Activated B cell treated with CpG ODN at 0.5 μM for 24 hours (primary cell): ENCODE results near the gene KRT5. TPM values are rescaled to one million over a fixed set of nuclear protein-coding genes. Genes with fewer than 3 reads are reported as not detected.

Experiments
- ATAC-seq: fragments of 200-7000 bp; cut with Tn5 transposase; one replicate; pipeline ENCODE4 v1.10.0; 2021; ENCODE audit warnings: low read depth, mild to moderate bottlenecking, moderate library complexity
- CTCF ChIA-PET: fragments of 350-600 bp; sonication (Branson Sonifier 250); formaldehyde crosslinking; loops from one replicate; lab custom pipeline; 2021; ENCODE audit warnings: antibody characterized with exemption; lab: Charles Lee
- POLR2A ChIA-PET: fragments of 350-600 bp; sonication (Branson Sonifier 250); formaldehyde crosslinking; loops from one replicate; lab custom pipeline; 2021; ENCODE audit warnings: antibody characterized with exemption; lab: Charles Lee
- DNase-seq: peaks from one replicate; pipeline ENCODE4 v3.0.0; 2022
- H3K27ac Mint-ChIP-seq: one replicate; pipeline ENCODE4 v1.8.0; 2020; ENCODE audit warnings: mixed read lengths
- H3K27me3 Mint-ChIP-seq: one replicate; pipeline ENCODE4 v1.8.0; 2021; ENCODE audit warnings: mixed read lengths
- H3K36me3 Mint-ChIP-seq: one replicate; pipeline ENCODE4 v1.8.0; 2021; ENCODE audit warnings: low read depth, mixed read lengths
- H3K4me1 Mint-ChIP-seq: one replicate; pipeline ENCODE4 v1.8.0; 2021; ENCODE audit warnings: mixed read lengths
- H3K4me3 Mint-ChIP-seq: one replicate; pipeline ENCODE4 v1.8.0; 2020; ENCODE audit warnings: mild to moderate bottlenecking, mixed read lengths
- H3K9me3 Mint-ChIP-seq: one replicate; pipeline ENCODE4 v1.8.0; 2020; ENCODE audit warnings: mixed read lengths
- CTCF ChIP-seq: fragments of 200-600 bp; IDR thresholded peaks from one replicate; pipeline ENCODE4 v1.8.0; 2022; ENCODE audit warnings: antibody characterized with exemption, mild to moderate bottlenecking
- intact Hi-C: fragments of 100-400 bp; cut with micrococcal nuclease; formaldehyde crosslinking; loops from one replicate; pipeline ENCODE4 v1.15.1; 2024
- total RNA-seq: library from RNA; stranded (reverse); gene quantifications from 2 replicates; pipeline ENCODE4 v1.2.3, GENCODE V29; 2022

The KRT5 gene
- total RNA-seq, 1 donor from 2014 or later, result not detected

DNA sequence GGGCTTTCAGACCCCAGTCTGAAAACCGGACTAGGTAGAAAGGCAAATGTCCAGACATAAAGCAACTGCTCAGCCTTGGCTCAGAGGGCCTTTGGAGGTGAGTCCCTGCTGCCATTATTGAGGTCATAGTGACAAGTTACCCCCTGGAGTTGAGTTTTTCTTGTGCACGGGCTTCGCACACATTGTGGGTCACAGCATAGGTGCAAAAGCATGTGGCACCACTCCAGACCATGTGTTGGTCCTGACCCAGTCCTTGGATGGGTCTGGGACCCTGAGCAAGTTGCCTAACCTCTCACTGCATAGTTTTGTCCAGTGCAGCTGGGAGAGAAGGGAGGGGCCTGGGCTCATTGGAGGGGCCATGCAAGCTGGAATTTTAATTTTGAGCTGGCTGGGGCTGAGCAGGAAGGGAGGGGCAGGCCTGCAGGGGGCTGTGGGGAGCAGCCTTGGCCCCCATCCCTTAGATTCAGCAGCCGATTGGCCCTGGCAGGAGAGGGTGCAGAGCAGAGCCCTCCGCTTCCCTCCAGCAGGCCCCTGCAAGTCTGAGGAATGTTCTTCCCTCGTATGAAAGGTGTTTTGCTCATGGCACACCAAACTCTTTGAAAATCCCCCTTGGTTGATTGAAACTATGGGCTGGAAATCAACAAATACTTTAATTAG lies 4.2 kb upstream of the KRT5 start:
- peaks cover 2% of the 10 kb centered on the region for H3K27me3 Mint-ChIP-seq
- no peak for ATAC-seq
- H3K4me3 Mint-ChIP-seq, result no peak overlapping the region
- H3K27ac Mint-ChIP-seq, result no peak overlapping the region
- intact Hi-C loops, result no loop called here
- ChIA-PET CTCF (no interaction called here), POLR2A (no interaction called here)
- H3K36me3 Mint-ChIP-seq, result no peaks in the 10 kb centered on the region
- no peak for TF ChIP-seq CTCF
- no peak for DNase-seq
- H3K4me1 Mint-ChIP-seq, result no peaks in the 10 kb centered on the region
- H3K9me3 Mint-ChIP-seq, result no peaks in the 10 kb centered on the region

DNA sequence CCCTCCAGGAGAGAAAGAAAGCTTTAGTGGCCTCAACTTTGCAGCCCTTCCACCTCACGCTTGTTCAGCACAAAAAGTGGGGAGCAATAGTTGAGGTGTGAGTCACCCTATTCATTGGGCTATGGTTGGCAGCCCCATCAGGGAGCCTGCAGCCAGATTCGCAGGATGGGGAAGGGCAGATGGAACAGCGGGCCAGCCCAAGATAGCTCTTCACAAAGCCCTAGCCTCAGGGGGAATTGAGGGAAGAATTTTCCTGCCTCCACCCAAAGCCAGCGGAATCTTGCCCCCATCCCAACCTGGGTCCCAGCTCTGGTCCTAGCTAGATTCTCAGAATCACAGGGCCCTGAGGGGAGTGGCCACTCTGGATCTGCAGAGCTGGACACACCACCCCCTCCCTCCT lies 3.6 kb upstream of the KRT5 start:
- TF ChIP-seq CTCF, result no peak
- H3K4me3 Mint-ChIP-seq, result no peak overlapping the region
- H3K4me1 Mint-ChIP-seq, result no peaks in the 10 kb centered on the region
- POLR2A ChIA-PET, result no interaction called here
- CTCF ChIA-PET, result no interaction called here
- no peaks in the 10 kb centered on the region for H3K36me3 Mint-ChIP-seq
- intact Hi-C loops, result no loop called here
- H3K9me3 Mint-ChIP-seq, result no peaks in the 10 kb centered on the region
- H3K27ac Mint-ChIP-seq, result no peak overlapping the region
- peaks cover 2% of the 10 kb centered on the region for H3K27me3 Mint-ChIP-seq
- DNase-seq, result no peak
- no peak for ATAC-seq

GRCh38 chr12:52522346-52523011 lies 2.3 kb upstream of the KRT5 start:
- TF ChIP-seq CTCF, result no peak
- intact Hi-C loops, result no loop called here
- Mint-ChIP-seq H3K4me1 (no peaks in the 10 kb centered on the region), H3K36me3 (no peaks in the 10 kb centered on the region), H3K4me3 (no peak overlapping the region), H3K27me3 (peaks cover 2% of the 10 kb centered on the region), H3K27ac (no peak overlapping the region), H3K9me3 (no peaks in the 10 kb centered on the region)
- ChIA-PET POLR2A (no interaction called here), CTCF (no interaction called here)
- no peak for ATAC-seq
- DNase-seq, result no peak

GRCh38 chr12:52521568-52522266 lies 1.5 kb upstream of the KRT5 start:
- intact Hi-C loops, result no loop called here
- no peak for TF ChIP-seq CTCF
- no peaks in the 10 kb centered on the region for H3K36me3 Mint-ChIP-seq
- H3K27ac Mint-ChIP-seq, result no peak overlapping the region
- ChIA-PET CTCF (no interaction called here), POLR2A (no interaction called here)
- no peaks in the 10 kb centered on the region for H3K9me3 Mint-ChIP-seq
- ATAC-seq (no peak), DNase-seq (no peak)
- H3K27me3 Mint-ChIP-seq, result peaks cover 2% of the 10 kb centered on the region
- no peaks in the 10 kb centered on the region for H3K4me1 Mint-ChIP-seq
- H3K4me3 Mint-ChIP-seq, result no peak overlapping the region

DNA sequence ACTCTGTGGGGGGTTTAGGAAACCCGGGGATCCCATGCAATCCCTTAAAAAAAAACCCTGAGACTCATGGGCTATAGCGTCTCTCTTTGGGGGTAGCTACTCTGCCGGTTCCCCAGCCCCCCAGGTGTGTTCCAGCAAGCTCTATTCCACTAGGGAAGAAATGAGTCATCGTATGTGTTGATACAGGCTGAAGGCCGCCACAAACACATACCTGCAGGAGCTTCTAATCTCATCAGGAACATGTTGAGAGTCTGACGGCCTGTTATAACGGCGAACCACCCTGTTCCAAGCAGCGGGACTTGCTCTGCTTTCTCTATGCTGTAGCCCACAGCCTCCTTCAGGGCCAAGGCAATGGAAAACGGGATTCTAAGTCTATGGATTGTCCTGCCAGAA lies 977 bp upstream of the KRT5 start:
- intact Hi-C loops, result no loop called here
- ChIA-PET POLR2A (no interaction called here), CTCF (no interaction called here)
- Mint-ChIP-seq H3K36me3 (no peaks in the 10 kb centered on the region), H3K9me3 (no peaks in the 10 kb centered on the region), H3K4me3 (no peak overlapping the region), H3K4me1 (no peaks in the 10 kb centered on the region), H3K27ac (no peak overlapping the region), H3K27me3 (peaks cover 2% of the 10 kb centered on the region)
- no peak for TF ChIP-seq CTCF
- ATAC-seq (no peak), DNase-seq (no peak)
